Measurements from ENCODE around the gene AOPEP.

- TF ChIP-seq CTCF (IDR thresholded peaks at IDR 0.05) (no peak), POLR2A (IDR thresholded peaks at IDR 0.05) (no peak)
Observed at GRCh38 chr9:94870465-94870792, 143.9 kb downstream of the AOPEP start.

Data from heart left ventricle (tissue), 13 donors.